Stimulated activated CD8-positive, alpha-beta memory T cell treated with anti-CD3 and anti-CD28 coated beads, Interleukin-15, amount 100 ng/mL, for 1 hour (primary cell): ENCODE results near the gene TRIM47.

ENCODE experiments used
- DNase-seq: peaks from one replicate; pipeline ENCODE4 v3.0.0-alpha.2; 2020; ENCODE audit warnings: low read depth

TRIM47 gene

GRCh38 chr17:75828741-75829140, 49.6 kb downstream of the TRIM47 start:
- DNase-seq, result no peak

GRCh38 chr17:75828076-75828400, 50.3 kb downstream of the TRIM47 start:
- no peak for DNase-seq

- peak; percentile 45 for DNase-seq
Measured at GRCh38 chr17:75827308-75828075, 50.9 kb downstream of the TRIM47 start.

GRCh38 chr17:75826561-75827307, 51.6 kb downstream of the TRIM47 start:
- DNase-seq, result no peak

GRCh38 chr17:75825748-75826370, 52.5 kb downstream of the TRIM47 start:
- DNase-seq, result no peak

DNA sequence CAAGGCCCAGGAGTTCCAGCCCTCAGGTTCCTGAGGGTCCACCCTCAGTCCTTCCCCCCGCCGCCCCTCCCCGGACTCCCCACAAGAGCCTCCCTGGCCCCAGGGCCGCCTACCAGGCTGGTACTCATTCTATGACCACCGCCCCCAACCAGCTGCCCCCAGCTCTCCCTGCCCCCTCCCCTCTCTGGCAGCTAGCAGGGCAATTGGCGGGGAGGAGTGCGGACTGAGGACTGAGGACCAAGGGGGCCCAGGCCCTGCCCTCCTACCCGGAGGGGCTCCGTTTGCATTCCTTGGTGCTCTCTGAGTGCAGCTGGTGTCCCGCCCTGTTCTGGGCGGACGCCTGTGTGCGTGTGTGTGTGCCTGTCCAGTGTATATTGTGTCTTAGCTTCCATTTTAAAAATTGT, 53.2 kb downstream of the TRIM47 start:
- no peak for DNase-seq

DNA sequence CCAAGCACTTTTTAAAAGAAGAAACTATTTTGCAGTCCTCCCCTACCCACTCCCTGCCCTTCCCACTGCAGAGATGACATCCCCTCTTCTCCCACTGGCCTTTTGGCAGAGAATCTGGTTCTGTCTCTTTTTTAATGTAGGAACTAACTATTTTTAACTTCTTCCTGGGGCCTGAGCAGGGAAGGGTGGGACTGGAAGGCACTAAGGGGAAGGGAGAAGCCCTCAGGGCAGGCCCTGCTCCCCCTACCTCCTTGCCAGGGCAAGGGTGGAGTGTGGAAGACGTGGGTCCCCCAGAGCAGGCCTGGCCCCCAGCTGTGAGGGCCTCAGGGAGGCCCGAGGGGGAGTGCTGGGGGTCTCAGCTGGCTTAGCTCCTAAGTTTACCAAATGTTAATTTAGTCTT, 53.7 kb downstream of the TRIM47 start:
- no peak for DNase-seq
